A549 treated with DMSO at 1 μM for 4 hours (cell line): ENCODE measurements around the gene HGFAC. TPM values are rescaled to one million over a fixed set of nuclear protein-coding genes. Genes with fewer than 3 reads are reported as not detected.

ENCODE experiments used
- total RNA-seq: library from RNA; stranded (reverse); fragments of 200-300 nt; extraction: Qiagen RNA extraction; gene quantifications from 5 replicates; pipeline ENCODE4 v1.2.3, GENCODE V29; 2022; ENCODE audit warnings: low read depth

The HGFAC gene
- total RNA-seq = 0.20 to 0.41 TPM (median 0.30 TPM) in 5 replicates

DNA sequence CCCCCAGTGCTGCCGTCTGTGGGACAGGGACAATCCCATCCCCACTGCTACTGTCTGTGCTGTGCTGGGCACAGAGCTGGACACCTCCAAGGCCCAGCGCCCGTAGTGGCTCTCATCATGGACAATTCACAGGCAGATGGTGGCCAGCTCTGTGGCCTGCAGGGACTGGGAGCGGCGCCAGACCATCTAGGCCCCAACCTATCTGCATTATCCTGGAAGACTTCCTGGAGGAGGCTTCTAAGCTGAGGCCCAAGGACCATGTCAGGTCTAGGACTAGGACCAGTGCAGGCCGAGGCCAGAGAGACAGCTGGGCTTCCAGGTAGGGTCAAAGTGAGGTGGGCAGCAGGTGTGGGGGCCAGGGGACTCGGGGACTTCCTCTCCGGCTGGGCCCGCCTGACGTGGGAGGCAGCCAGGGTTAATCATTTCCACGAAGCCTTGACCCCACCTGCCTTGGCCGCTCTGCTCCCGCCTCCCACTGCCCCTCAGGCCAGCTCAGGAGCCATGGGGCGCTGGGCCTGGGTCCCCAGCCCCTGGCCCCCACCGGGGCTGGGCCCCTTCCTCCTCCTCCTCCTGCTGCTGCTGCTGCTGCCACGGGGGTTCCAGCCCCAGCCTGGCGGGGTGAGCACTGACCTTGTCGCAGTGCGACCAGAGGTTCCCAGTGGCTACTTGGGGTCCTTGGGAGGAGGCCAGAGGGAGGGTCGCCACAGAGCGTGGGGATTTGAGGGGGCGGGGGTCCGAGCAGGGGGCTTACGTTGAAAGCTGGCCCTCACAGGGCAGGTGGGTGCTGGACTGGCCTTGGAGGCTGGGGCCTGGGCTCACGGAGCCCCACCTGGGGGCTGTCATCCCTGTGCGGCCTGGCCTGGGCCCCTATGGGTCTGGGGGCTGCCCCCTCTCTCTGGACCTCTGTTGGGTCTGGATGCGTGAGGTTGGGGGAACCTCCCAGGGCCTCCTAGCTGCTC, at the start of gene HGFAC:
Gene HGFAC, plus strand, starts transcription at position 468 of the 959 bp plus-strand sequence. Its CDS starts 34 bp downstream, at position 502.

DNA sequence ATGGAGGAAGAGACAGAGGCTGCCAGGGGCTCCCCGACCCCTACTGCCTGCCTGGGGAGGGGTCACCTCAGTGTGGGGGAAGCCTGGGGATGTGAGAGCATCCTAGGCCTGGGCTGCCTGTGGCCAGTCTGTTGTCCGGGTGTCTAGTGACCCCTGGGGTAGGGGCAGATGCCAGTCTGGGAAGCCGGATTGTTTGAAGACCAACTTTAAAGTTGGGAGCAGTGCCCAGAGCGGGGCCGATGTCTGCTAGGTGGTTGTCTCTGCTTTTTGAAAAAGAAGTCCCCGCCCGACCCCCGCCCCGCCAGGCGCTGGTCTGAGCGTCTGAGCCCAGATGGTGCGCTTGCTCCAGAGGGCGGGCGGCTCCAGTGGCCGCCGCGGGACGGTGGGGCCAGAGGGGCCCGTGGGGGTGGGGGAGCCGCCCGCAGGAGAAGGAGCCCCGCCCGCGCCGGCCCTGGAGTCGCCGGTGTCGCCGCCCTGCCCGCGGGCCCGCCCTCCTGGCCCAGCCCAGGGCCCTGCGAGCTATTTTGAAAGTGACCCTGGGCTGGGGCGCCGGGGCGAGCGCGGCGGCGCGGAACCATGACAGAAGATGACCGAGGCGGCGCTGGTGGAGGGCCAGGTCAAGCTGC, 21.1 kb downstream of the HGFAC start, which contains the start of gene DOK7:
Gene DOK7, plus strand, starts transcription at position 517 of the 626 bp plus-strand sequence. Its CDS starts 70 bp downstream, at position 587.

Other genes with a start within 250 kb of the HGFAC start
- gene MSANTD1, start 192.8 kb upstream of the HGFAC start, total RNA-seq = 0.15 to 0.18 TPM (median 0.16 TPM) in 4 of 5 replicates, not detected in the other
- 7.9 to 12.0 TPM (median 9.4 TPM) in 5 replicates for gene RGS12, start 148.9 kb upstream of the HGFAC start, total RNA-seq
- 0.28 to 0.97 TPM (median 0.47 TPM) in 5 replicates for gene DOK7, start 21.3 kb downstream of the HGFAC start, total RNA-seq
- 120 to 138 TPM (median 132 TPM) in 5 replicates for gene LRPAP1, start 90.5 kb downstream of the HGFAC start, total RNA-seq